GM10248 (cell line): ENCODE measurements around the gene CKM.

ENCODE experiments used
- CTCF ChIA-PET: fragments of 300-600 bp; sonication (Branson Sonifier 250); formaldehyde crosslinking; extraction: SDS; loops from one replicate; lab custom pipeline; 2021; ENCODE audit warnings: antibody characterized with exemption; lab: Yijun Ruan, JAX
- POLR2A ChIA-PET: fragments of 350-650 bp; sonication (Branson Sonifier 250); formaldehyde crosslinking; extraction: SDS; loops from one replicate; lab custom pipeline; 2020; ENCODE audit warnings: antibody characterized with exemption; lab: Yijun Ruan, JAX
- DNase-seq: peaks from one replicate; pipeline ENCODE4 v3.0.0; 2012; ENCODE audit errors: extremely low spot score
- CTCF ChIP-seq: IDR thresholded peaks from 2 replicates; pipeline ENCODE4 v1.5.1; 2012; ENCODE audit warnings: mild to moderate bottlenecking, low read depth; ENCODE audit errors: extremely low read depth, missing control alignments, control extremely low read depth

Gene CKM

GRCh38 chr19:45355402-45355801, 32.7 kb upstream of the CKM start:
- no peak for TF ChIP-seq CTCF
- no peak for DNase-seq
- CTCF ChIA-PET: no interaction called here
- POLR2A ChIA-PET: no interaction called here

DNA sequence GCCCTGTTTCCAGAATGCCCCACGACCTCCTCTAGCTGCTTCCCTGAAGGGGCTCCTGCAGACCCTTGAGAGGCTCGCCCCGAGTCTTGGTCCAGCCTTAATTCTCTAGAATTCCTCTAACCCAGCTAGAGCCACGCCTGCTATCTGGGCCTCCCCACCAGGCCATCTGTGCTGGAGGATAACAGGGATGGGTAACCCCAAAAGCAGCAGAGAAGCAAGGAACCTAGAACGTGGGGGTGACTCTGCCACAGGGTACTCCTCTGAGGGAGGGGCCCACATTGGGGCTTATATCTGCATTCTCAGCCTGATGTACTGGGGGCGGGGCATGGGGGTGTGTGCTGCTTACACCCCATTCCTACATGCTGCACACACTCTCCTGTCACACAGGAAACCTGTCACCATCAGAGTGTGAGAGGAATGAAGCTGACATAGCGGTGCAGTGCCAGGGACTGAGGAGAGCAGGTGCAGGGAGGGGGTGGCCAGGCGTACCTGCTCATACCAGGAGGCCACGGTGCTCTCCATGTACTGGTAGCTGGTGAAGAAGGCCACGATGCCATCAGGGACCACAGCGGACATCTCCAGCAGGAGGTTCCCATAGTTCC, 31.7 kb upstream of the CKM start:
- ChIA-PET POLR2A (no interaction called here), CTCF (no interaction called here)
- DNase-seq: no peak
- TF ChIP-seq CTCF: no peak

GRCh38 chr19:45352914-45353796, 30.5 kb upstream of the CKM start:
- ChIA-PET CTCF (no interaction called here), POLR2A (interaction anchor here (0.6 kb wide), 1 partner anchor 28 kb away, joined by 5 read pairs; no protein-coding TSS in a partner anchor)
- no peak for TF ChIP-seq CTCF
- DNase-seq: no peak

- no peak for TF ChIP-seq CTCF
- CTCF ChIA-PET: no interaction called here
- DNase-seq: no peak
- POLR2A ChIA-PET: interaction anchor here (0.6 kb wide), 1 partner anchor 29 kb away, joined by 5 read pairs; no protein-coding TSS in a partner anchor
Observed at GRCh38 chr19:45352471-45352870, 29.8 kb upstream of the CKM start.

DNA sequence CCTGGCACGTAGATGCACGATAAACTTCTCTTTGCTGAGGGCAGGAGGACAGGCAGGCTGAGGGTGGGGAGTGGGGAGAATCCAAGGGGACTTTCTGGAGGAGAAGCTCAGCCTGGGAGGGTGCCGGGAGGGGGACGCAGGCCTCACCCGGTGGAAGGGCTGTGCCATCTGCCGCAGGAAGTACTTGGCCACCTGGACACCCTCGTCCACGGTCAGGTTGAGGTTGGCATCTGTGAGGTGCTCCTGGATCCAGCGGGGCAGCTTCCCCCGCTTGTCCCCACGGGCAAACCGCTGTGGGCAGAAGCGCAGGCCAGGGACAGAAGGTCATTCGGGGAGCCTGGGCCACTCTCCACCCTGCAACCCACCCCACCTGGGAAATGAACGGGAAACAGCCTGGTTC, 29.4 kb upstream of the CKM start:
- ChIA-PET CTCF (interaction anchor here (1.2 kb wide), 1 partner anchor 13 kb away, joined by 4 read pairs; no protein-coding TSS in a partner anchor), POLR2A (interaction anchor here (0.6 kb wide), 1 partner anchor 29 kb away, joined by 5 read pairs; no protein-coding TSS in a partner anchor)
- no peak for TF ChIP-seq CTCF
- DNase-seq: no peak

- CTCF ChIA-PET: interaction anchor here (1.2 kb wide), 1 partner anchor 12 kb away, joined by 4 read pairs; no protein-coding TSS in a partner anchor
- POLR2A ChIA-PET: no interaction called here
Observed at GRCh38 chr19:45351401-45351952, 28.8 kb upstream of the CKM start.

More at GRCh38 chr19:45351401-45351952, 28.8 kb upstream of the CKM start:
- DNase-seq: no peak
- no peak for TF ChIP-seq CTCF
